ENCODE results near the gene ITGA3. TPM values are rescaled to one million over a fixed set of nuclear protein-coding genes. Genes with fewer than 3 reads are reported as not detected.

ITGA3 gene
- total RNA-seq, 1 donor from 2014 or later = 143 TPM

DNA sequence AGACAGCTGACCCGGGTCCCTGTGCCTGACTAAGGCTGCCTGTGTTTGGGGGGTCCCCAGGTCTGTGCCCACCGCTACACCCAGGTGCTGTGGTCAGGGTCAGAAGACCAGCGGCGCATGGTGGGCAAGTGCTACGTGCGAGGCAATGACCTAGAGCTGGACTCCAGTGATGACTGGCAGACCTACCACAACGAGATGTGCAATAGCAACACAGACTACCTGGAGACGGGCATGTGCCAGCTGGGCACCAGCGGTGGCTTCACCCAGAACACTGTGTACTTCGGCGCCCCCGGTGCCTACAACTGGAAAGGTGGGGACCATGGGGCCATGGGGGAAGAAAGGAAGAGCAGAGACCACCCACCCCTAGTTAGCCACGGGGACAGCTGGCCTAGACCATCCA, 12.1 kb downstream of the ITGA3 start:
- H3K4me3 Mint-ChIP-seq = no peak overlapping the region
- H3K4me1 Mint-ChIP-seq = peaks cover 26% of the 10 kb centered on the region
- DNase-seq (ENCODE audit: low spot score in 2 of 2, unreplicated experiment in 2 of 2) = no peak
- peaks cover 36% of the 10 kb centered on the region for H3K36me3 Mint-ChIP-seq
- H3K27me3 Mint-ChIP-seq (ENCODE audit: low read depth) = no peaks in the 10 kb centered on the region
- no peak overlapping the region for H3K27ac Mint-ChIP-seq
- TF ChIP-seq, protein P1, sequence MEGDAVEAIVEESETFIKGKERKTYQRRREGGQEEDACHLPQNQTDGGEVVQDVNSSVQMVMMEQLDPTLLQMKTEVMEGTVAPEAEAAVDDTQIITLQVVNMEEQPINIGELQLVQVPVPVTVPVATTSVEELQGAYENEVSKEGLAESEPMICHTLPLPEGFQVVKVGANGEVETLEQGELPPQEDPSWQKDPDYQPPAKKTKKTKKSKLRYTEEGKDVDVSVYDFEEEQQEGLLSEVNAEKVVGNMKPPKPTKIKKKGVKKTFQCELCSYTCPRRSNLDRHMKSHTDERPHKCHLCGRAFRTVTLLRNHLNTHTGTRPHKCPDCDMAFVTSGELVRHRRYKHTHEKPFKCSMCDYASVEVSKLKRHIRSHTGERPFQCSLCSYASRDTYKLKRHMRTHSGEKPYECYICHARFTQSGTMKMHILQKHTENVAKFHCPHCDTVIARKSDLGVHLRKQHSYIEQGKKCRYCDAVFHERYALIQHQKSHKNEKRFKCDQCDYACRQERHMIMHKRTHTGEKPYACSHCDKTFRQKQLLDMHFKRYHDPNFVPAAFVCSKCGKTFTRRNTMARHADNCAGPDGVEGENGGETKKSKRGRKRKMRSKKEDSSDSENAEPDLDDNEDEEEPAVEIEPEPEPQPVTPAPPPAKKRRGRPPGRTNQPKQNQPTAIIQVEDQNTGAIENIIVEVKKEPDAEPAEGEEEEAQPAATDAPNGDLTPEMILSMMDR (IDR thresholded peaks at IDR 0.05; ENCODE audit: unreplicated experiment) = no peak
- peaks cover 3% of the 10 kb centered on the region for H3K9me3 Mint-ChIP-seq

DNA sequence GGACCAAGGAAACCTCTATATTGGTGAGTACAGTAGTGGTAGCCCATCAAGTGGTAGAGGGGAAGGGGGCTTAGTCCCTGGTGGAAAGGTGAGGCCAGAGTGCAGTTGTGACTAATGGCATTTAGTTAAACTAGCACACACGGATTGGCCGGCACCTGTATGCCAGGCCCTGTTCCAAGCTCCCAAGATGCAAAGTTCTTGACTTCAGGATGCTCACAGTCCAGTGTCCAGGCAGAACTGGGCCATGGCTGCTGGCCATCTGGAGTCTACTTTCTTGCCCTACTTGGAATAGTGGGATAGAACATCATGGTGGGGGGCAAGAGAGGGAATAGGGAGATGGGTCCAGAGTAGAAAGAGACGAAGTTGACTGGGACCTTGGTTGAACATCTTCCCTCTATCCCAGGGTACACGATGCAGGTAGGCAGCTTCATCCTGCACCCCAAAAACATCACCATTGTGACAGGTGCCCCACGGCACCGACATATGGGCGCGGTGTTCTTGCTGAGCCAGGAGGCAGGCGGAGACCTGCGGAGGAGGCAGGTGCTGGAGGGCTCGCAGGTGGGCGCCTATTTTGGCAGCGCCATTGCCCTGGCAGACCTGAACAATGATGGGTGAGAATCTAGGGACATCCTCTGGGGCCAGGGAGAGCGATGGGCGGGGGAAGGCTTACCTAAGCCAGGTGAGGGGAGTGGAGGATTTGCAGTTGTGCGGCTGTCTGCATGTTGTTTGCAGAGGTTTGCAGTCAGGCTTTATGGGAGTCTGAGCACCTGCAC, 15.2 kb downstream of the ITGA3 start:
- Mint-ChIP-seq H3K4me1 (peaks cover 2% of the 10 kb centered on the region), H3K36me3 (peaks cover 42% of the 10 kb centered on the region), H3K27ac (no peak overlapping the region), H3K27me3 (ENCODE audit: low read depth) (no peaks in the 10 kb centered on the region), H3K9me3 (peaks cover 3% of the 10 kb centered on the region), H3K4me3 (no peak overlapping the region)
- no peak for DNase-seq (ENCODE audit: low spot score in 2 of 2, unreplicated experiment in 2 of 2)
- TF ChIP-seq, protein P1 (IDR thresholded peaks at IDR 0.05; ENCODE audit: unreplicated experiment) = no peak

DNA sequence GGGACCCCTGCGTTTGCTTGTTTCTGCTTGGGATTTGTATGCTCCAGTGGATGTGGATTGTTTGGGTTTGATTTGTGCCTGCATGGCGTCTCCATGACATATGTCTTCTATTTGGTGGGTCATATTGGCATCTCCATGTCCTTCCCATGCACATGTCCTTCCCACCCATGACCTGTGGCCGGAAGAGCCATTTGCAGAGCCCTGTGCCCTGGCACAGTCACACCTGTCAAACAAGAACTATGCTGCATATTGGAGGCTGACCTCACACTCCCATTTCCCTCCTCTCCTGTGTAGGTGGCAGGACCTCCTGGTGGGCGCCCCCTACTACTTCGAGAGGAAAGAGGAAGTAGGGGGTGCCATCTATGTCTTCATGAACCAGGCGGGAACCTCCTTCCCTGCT, 15.8 kb downstream of the ITGA3 start:
- Mint-ChIP-seq H3K36me3 (peaks cover 42% of the 10 kb centered on the region), H3K4me1 (peaks cover 2% of the 10 kb centered on the region), H3K27me3 (ENCODE audit: low read depth) (no peaks in the 10 kb centered on the region), H3K9me3 (peaks cover 3% of the 10 kb centered on the region), H3K27ac (no peak overlapping the region), H3K4me3 (no peak overlapping the region)
- TF ChIP-seq, protein P1 (IDR thresholded peaks at IDR 0.05; ENCODE audit: unreplicated experiment) = no peak
- DNase-seq (ENCODE audit: low spot score in 2 of 2, unreplicated experiment in 2 of 2) = no peak

DNA sequence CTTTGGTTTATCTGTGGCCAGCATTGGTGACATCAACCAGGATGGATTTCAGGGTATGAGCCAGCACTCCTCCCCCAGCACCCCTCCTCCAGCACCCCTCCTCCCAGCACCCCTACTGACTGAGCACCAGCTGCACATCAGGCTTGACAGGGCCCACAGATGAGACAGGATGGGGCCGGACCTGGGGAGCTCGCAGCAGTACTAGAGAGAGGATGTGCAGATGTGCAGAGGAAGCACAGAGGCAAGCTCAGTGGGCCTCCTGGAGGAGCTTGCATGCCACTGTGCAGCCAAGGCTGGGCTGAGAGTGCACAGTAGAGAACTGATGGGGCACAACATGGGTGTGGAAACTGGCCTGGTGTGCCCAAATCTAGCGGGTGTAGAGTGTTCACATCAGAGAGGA, 16.2 kb downstream of the ITGA3 start:
- no peak overlapping the region for H3K27ac Mint-ChIP-seq
- H3K27me3 Mint-ChIP-seq (ENCODE audit: low read depth) = no peaks in the 10 kb centered on the region
- no peak for DNase-seq (ENCODE audit: low spot score in 2 of 2, unreplicated experiment in 2 of 2)
- peaks cover 2% of the 10 kb centered on the region for H3K4me1 Mint-ChIP-seq
- peaks cover 43% of the 10 kb centered on the region for H3K36me3 Mint-ChIP-seq
- H3K9me3 Mint-ChIP-seq = peaks cover 3% of the 10 kb centered on the region
- TF ChIP-seq, protein P1 (IDR thresholded peaks at IDR 0.05; ENCODE audit: unreplicated experiment) = no peak
- no peak overlapping the region for H3K4me3 Mint-ChIP-seq

DNA sequence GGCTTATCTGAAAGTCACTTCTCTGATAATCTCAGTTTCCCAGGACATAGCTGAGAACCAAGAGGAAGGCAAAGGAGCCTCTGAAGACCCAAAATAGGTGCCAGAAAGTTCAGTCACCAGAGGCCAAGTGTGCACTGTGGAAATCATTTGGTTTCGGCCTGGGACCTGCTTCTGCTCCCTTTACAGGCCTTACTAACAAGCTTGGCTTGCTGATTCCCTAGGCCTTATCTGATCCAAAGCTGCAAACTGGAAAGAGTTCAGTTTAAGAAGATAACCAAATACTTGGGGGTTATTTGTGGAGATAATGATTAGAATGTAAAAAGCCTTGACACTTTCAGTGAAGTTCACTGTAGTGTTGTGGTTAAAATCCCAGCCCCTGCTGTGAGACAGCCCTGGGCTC, 17.0 kb downstream of the ITGA3 start:
- TF ChIP-seq, protein P1 (IDR thresholded peaks at IDR 0.05; ENCODE audit: unreplicated experiment) = no peak
- peaks cover 48% of the 10 kb centered on the region for H3K36me3 Mint-ChIP-seq
- H3K4me3 Mint-ChIP-seq = no peak overlapping the region
- H3K9me3 Mint-ChIP-seq = peaks cover 3% of the 10 kb centered on the region
- peaks cover 2% of the 10 kb centered on the region for H3K4me1 Mint-ChIP-seq
- no peak for DNase-seq (ENCODE audit: low spot score in 2 of 2, unreplicated experiment in 2 of 2)
- H3K27ac Mint-ChIP-seq = no peak overlapping the region
- no peaks in the 10 kb centered on the region for H3K27me3 Mint-ChIP-seq (ENCODE audit: low read depth)
